MM.1S (cell line): ENCODE results near the gene TMC4.

ENCODE experiments used
- EZH2 ChIP-seq: fragments of 300-600 bp; sonication (generic); optimal IDR thresholded peaks from 2 replicates; pipeline ENCODE3; 2017; ENCODE audit warnings: low read depth, mild to moderate bottlenecking, antibody characterized with exemption, low read length, mixed read lengths
- TF ChIP-seq, protein P1 (sequence below): fragments of 300-600 bp; sonication (generic); IDR thresholded peaks from 2 replicates; pipeline ENCODE4 v1.5.1; 2016; ENCODE audit warnings: antibody characterized with exemption, low read length, mixed read lengths

DNA sequence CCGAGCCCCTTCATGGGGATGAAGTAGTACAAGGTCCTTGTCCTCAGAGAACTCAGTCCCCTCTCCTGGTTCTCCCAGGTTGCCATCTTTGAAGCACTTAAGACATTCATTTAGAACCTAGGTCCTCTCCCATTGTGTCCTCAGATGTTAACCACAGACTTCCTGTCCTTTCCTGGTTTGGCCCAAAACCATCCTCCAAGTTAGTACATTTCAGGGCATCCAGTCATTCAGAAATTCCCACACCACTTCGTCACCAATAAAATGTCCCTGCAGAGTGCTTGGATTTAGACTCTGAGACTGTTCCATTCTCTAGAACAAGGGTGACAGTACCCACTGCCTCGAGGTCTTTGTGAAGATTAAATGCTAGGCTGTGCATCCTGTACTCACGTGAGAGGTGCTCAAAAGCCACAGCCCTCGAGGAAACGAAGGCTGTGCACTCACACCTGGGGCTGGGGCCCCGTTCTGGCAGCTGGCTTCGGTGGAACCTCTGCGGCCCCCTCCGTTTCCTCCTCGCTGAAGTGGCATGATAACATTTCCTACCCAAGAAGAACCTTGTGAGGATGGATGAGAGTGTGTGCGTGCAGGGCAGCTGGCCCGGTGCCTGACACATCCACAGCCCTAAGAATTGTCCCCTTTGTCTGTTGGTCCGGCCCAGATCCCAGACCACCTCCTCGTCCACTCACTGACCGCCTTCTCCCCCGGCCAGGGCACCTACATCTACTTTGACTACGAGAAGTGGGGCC is 18.2 kb downstream of the TMC4 start:
- TF ChIP-seq, protein P1, sequence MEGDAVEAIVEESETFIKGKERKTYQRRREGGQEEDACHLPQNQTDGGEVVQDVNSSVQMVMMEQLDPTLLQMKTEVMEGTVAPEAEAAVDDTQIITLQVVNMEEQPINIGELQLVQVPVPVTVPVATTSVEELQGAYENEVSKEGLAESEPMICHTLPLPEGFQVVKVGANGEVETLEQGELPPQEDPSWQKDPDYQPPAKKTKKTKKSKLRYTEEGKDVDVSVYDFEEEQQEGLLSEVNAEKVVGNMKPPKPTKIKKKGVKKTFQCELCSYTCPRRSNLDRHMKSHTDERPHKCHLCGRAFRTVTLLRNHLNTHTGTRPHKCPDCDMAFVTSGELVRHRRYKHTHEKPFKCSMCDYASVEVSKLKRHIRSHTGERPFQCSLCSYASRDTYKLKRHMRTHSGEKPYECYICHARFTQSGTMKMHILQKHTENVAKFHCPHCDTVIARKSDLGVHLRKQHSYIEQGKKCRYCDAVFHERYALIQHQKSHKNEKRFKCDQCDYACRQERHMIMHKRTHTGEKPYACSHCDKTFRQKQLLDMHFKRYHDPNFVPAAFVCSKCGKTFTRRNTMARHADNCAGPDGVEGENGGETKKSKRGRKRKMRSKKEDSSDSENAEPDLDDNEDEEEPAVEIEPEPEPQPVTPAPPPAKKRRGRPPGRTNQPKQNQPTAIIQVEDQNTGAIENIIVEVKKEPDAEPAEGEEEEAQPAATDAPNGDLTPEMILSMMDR = no peak
- no peak for TF ChIP-seq EZH2
